ENCODE data around the gene MTCL1.

MTCL1 gene

GRCh38 chr18:8669571-8669970 lies 35.8 kb upstream of the MTCL1 start:
- no peak for DNase-seq (ENCODE audit: low read depth in 1 of 2, low spot score in 1 of 2)
- TF ChIP-seq JUND (IDR thresholded peaks at IDR 0.05; ENCODE audit: low read depth): no peak
- in situ Hi-C loops (cut with HindIII; ENCODE audit: low pct_unique_long_range_greater_than_20kb, low sequenced_read_pairs): no loop called here

GRCh38 chr18:8673256-8674209 lies 31.8 kb upstream of the MTCL1 start:
- TF ChIP-seq JUND (IDR thresholded peaks at IDR 0.05; ENCODE audit: low read depth): no peak
- in situ Hi-C loops (cut with HindIII; ENCODE audit: low pct_unique_long_range_greater_than_20kb, low sequenced_read_pairs): no loop called here
- peak in 1 of 2 experiments; percentile 36 for DNase-seq (ENCODE audit: low read depth in 1 of 2, low spot score in 1 of 2)

- in situ Hi-C loops (cut with HindIII; ENCODE audit: low pct_unique_long_range_greater_than_20kb, low sequenced_read_pairs): no loop called here
- no peak for TF ChIP-seq JUND (IDR thresholded peaks at IDR 0.05; ENCODE audit: low read depth)
- no peak for DNase-seq (ENCODE audit: low read depth in 1 of 2, low spot score in 1 of 2)
Measured at GRCh38 chr18:8675057-8675456, 30.3 kb upstream of the MTCL1 start.

- in situ Hi-C loops (cut with HindIII; ENCODE audit: low pct_unique_long_range_greater_than_20kb, low sequenced_read_pairs): no loop called here
- DNase-seq (ENCODE audit: low read depth in 1 of 2, low spot score in 1 of 2): no peak
- no peak for TF ChIP-seq JUND (IDR thresholded peaks at IDR 0.05; ENCODE audit: low read depth)
Measured at GRCh38 chr18:8681196-8681595, 24.2 kb upstream of the MTCL1 start.

- no peak for DNase-seq (ENCODE audit: low read depth in 1 of 2, low spot score in 1 of 2)
- no peak for TF ChIP-seq JUND (IDR thresholded peaks at IDR 0.05; ENCODE audit: low read depth)
- in situ Hi-C loops (cut with HindIII; ENCODE audit: low pct_unique_long_range_greater_than_20kb, low sequenced_read_pairs): no loop called here
Measured at GRCh38 chr18:8684577-8684976, 20.8 kb upstream of the MTCL1 start.

GRCh38 chr18:8685141-8685913 lies 20.0 kb upstream of the MTCL1 start:
- in situ Hi-C loops (cut with HindIII; ENCODE audit: low pct_unique_long_range_greater_than_20kb, low sequenced_read_pairs): no loop called here
- TF ChIP-seq JUND (IDR thresholded peaks at IDR 0.05; ENCODE audit: low read depth): no peak
- peak in 1 of 2 experiments; percentile 11 for DNase-seq (ENCODE audit: low read depth in 1 of 2, low spot score in 1 of 2)

- no peak for DNase-seq (ENCODE audit: low read depth in 1 of 2, low spot score in 1 of 2)
- TF ChIP-seq JUND (IDR thresholded peaks at IDR 0.05; ENCODE audit: low read depth): no peak
- in situ Hi-C loops (cut with HindIII; ENCODE audit: low pct_unique_long_range_greater_than_20kb, low sequenced_read_pairs): no loop called here
Measured at GRCh38 chr18:8685914-8686216, 19.5 kb upstream of the MTCL1 start.

GRCh38 chr18:8686611-8687010 lies 18.7 kb upstream of the MTCL1 start:
- no peak for DNase-seq (ENCODE audit: low read depth in 1 of 2, low spot score in 1 of 2)
- in situ Hi-C loops (cut with HindIII; ENCODE audit: low pct_unique_long_range_greater_than_20kb, low sequenced_read_pairs): no loop called here

GRCh38 chr18:8688216-8688800 lies 17.0 kb upstream of the MTCL1 start:
- no peak for TF ChIP-seq JUND (IDR thresholded peaks at IDR 0.05; ENCODE audit: low read depth)
- no peak for DNase-seq (ENCODE audit: low read depth in 1 of 2, low spot score in 1 of 2)
- in situ Hi-C loops (cut with HindIII; ENCODE audit: low pct_unique_long_range_greater_than_20kb, low sequenced_read_pairs): no loop called here

More at GRCh38 chr18:8686611-8687010, 18.7 kb upstream of the MTCL1 start:
- TF ChIP-seq JUND (IDR thresholded peaks at IDR 0.05; ENCODE audit: low read depth): no peak

GRCh38 chr18:8688816-8689215 lies 16.5 kb upstream of the MTCL1 start:
- no peak for DNase-seq (ENCODE audit: low read depth in 1 of 2, low spot score in 1 of 2)
- in situ Hi-C loops (cut with HindIII; ENCODE audit: low pct_unique_long_range_greater_than_20kb, low sequenced_read_pairs): no loop called here
- TF ChIP-seq JUND (IDR thresholded peaks at IDR 0.05; ENCODE audit: low read depth): no peak

GRCh38 chr18:8689517-8689916 lies 15.8 kb upstream of the MTCL1 start:
- no peak for TF ChIP-seq JUND (IDR thresholded peaks at IDR 0.05; ENCODE audit: low read depth)
- no peak for DNase-seq (ENCODE audit: low read depth in 1 of 2, low spot score in 1 of 2)
- in situ Hi-C loops (cut with HindIII; ENCODE audit: low pct_unique_long_range_greater_than_20kb, low sequenced_read_pairs): no loop called here

- no peak for TF ChIP-seq JUND (IDR thresholded peaks at IDR 0.05; ENCODE audit: low read depth)
- DNase-seq (ENCODE audit: low read depth in 1 of 2, low spot score in 1 of 2): no peak
- in situ Hi-C loops (cut with HindIII; ENCODE audit: low pct_unique_long_range_greater_than_20kb, low sequenced_read_pairs): no loop called here
Measured at GRCh38 chr18:8694891-8695290, 10.5 kb upstream of the MTCL1 start.
